ENCODE results near the gene CFAP251. TPM values are rescaled to one million over a fixed set of nuclear protein-coding genes. Genes with fewer than 3 reads are reported as not detected.

The CFAP251 gene
- total and polyA plus RNA-seq, 2 donors (not counting 1 experiment from before 2014, with no cell fraction given): 2.7 to 7.9 TPM

DNA sequence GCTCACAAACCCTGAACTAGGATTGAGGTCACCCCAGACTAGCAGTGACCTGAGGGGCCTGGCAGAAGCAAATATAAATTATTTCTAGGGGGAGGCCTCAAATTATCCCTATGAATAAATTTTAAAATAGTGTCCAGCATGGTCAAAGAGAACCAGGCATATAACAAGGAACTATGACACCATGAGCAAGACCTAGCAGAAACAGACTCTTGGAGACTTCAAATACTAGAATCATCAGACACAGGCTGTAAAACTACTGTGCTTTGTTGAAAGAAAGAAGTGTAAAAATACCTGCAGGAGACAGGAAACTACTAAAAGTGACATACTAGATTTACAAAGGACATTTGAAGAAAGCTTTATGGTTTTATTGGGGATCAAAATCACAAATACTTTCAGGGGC lies 100.1 kb downstream of the CFAP251 start:
- H3K4me2 ChIP-seq (ENCODE audit: extremely low read depth, insufficient read depth, low read length): no peak overlapping the region
- no peaks in the 10 kb centered on the region for H4K20me1 ChIP-seq (ENCODE audit: control insufficient read depth, extremely low read depth, insufficient read depth, low read length)
- H3K36me3 ChIP-seq (ENCODE audit: control insufficient read depth, insufficient read depth, low read length): no peaks in the 10 kb centered on the region
- H3K27ac ChIP-seq (ENCODE audit: insufficient read depth, low read length): no peak overlapping the region
- no peak overlapping the region for H2AFZ ChIP-seq (ENCODE audit: low read length)
- no peaks in the 10 kb centered on the region for H3K27me3 ChIP-seq (ENCODE audit: control insufficient read depth, insufficient read depth, low read length)
- no peak overlapping the region for H3K9ac ChIP-seq (ENCODE audit: insufficient read depth, low read length)
- no peaks in the 10 kb centered on the region for H3K9me3 ChIP-seq (ENCODE audit: control insufficient read depth, insufficient read depth, low read depth, low read length)
- peaks cover 3% of the 10 kb centered on the region for H3K79me2 ChIP-seq (ENCODE audit: control insufficient read depth, insufficient read depth, low read length)
- no peak for DNase-seq (ENCODE audit: low read depth in 2 of 2)
- peaks cover 5% of the 10 kb centered on the region for H3K4me1 ChIP-seq (ENCODE audit: control insufficient read depth, extremely low read depth, insufficient read depth, low read length)
- no peak overlapping the region for H3K4me3 ChIP-seq (replicated peaks in 1 of 4; ENCODE audit: control extremely low read depth in 1 of 4, insufficient read depth in 1 of 4, low read depth in 3 of 4, low read length in 4 of 4)
- TF ChIP-seq EZH2 (IDR thresholded peaks at IDR 0.05; ENCODE audit: low read length, missing control alignments): no peak
- TF ChIP-seq, protein P1, sequence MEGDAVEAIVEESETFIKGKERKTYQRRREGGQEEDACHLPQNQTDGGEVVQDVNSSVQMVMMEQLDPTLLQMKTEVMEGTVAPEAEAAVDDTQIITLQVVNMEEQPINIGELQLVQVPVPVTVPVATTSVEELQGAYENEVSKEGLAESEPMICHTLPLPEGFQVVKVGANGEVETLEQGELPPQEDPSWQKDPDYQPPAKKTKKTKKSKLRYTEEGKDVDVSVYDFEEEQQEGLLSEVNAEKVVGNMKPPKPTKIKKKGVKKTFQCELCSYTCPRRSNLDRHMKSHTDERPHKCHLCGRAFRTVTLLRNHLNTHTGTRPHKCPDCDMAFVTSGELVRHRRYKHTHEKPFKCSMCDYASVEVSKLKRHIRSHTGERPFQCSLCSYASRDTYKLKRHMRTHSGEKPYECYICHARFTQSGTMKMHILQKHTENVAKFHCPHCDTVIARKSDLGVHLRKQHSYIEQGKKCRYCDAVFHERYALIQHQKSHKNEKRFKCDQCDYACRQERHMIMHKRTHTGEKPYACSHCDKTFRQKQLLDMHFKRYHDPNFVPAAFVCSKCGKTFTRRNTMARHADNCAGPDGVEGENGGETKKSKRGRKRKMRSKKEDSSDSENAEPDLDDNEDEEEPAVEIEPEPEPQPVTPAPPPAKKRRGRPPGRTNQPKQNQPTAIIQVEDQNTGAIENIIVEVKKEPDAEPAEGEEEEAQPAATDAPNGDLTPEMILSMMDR (conservative IDR thresholded peaks at IDR 0.05 in 1 of 2, IDR thresholded peaks at IDR 0.05 in 1 of 2; ENCODE audit: low read depth in 1 of 2, low read length in 2 of 2): no peak

DNA sequence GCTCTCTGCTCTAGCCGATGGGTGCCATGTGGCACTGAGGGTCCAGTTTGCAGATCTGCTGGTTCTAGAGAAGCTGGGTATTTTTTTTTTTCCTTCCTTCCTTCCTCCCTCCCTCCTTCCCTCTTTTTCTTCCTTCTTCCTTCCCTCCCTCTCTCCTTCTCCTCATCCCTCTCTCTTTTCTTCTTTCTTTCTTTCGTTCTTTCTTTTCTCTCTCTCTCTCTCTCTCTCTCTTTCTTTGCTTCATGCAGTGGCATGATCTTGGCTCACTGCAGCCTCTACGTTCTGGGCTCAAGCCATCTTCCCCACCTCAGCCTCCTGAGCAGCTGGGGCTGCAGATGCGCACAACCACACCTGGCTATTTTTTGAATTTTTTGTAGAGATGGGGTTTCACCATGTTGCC lies 100.5 kb downstream of the CFAP251 start:
- Histone ChIP-seq H4K20me1 (ENCODE audit: control insufficient read depth, extremely low read depth, insufficient read depth, low read length) (no peaks in the 10 kb centered on the region), H3K4me3 (replicated peaks in 1 of 4; ENCODE audit: control extremely low read depth in 1 of 4, insufficient read depth in 1 of 4, low read depth in 3 of 4, low read length in 4 of 4) (no peak overlapping the region), H2AFZ (ENCODE audit: low read length) (no peak overlapping the region), H3K36me3 (ENCODE audit: control insufficient read depth, insufficient read depth, low read length) (no peaks in the 10 kb centered on the region), H3K27me3 (ENCODE audit: control insufficient read depth, insufficient read depth, low read length) (no peaks in the 10 kb centered on the region), H3K4me1 (ENCODE audit: control insufficient read depth, extremely low read depth, insufficient read depth, low read length) (peaks cover 8% of the 10 kb centered on the region), H3K27ac (ENCODE audit: insufficient read depth, low read length) (no peak overlapping the region), H3K79me2 (ENCODE audit: control insufficient read depth, insufficient read depth, low read length) (peaks cover 4% of the 10 kb centered on the region), H3K4me2 (ENCODE audit: extremely low read depth, insufficient read depth, low read length) (no peak overlapping the region), H3K9ac (ENCODE audit: insufficient read depth, low read length) (no peak overlapping the region), H3K9me3 (ENCODE audit: control insufficient read depth, insufficient read depth, low read depth, low read length) (no peaks in the 10 kb centered on the region)
- no peak for DNase-seq (ENCODE audit: low read depth in 2 of 2)
- TF ChIP-seq, protein P1 (conservative IDR thresholded peaks at IDR 0.05 in 1 of 2, IDR thresholded peaks at IDR 0.05 in 1 of 2; ENCODE audit: low read depth in 1 of 2, low read length in 2 of 2): no peak
- no peak for TF ChIP-seq EZH2 (IDR thresholded peaks at IDR 0.05; ENCODE audit: low read length, missing control alignments)

DNA sequence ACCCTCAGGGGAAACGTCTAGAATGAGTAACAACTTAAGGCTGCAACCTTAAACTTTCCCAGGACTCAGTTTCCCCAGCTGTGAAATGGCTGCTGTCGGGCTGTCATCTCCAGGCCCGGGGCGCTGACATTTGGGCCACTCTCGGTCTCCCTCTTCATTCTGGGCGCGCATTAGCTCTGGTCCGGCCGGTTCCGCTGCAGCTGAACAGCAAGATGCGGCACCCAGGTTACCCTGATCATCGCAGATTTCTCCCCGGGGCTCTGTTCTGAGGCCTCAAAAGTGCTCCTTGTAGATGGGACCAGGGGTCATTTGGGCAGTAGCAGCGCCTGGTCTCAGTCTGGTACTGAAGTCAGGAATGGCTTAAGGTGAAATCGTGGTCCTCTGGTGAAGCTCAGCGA lies 102.4 kb downstream of the CFAP251 start:
- no peak for DNase-seq (ENCODE audit: low read depth in 2 of 2)
- Histone ChIP-seq H4K20me1 (ENCODE audit: control insufficient read depth, extremely low read depth, insufficient read depth, low read length) (no peaks in the 10 kb centered on the region), H3K9me3 (ENCODE audit: control insufficient read depth, insufficient read depth, low read depth, low read length) (no peaks in the 10 kb centered on the region), H3K4me3 (replicated peaks in 1 of 4; ENCODE audit: control extremely low read depth in 1 of 4, insufficient read depth in 1 of 4, low read depth in 3 of 4, low read length in 4 of 4) (peak overlapping the region; percentile 54 to 69 (median 62)), H3K4me1 (ENCODE audit: control insufficient read depth, extremely low read depth, insufficient read depth, low read length) (peaks cover 11% of the 10 kb centered on the region), H3K4me2 (ENCODE audit: extremely low read depth, insufficient read depth, low read length) (peak overlapping the region; percentile 90), H2AFZ (ENCODE audit: low read length) (peak overlapping the region; percentile 73), H3K9ac (ENCODE audit: insufficient read depth, low read length) (no peak overlapping the region), H3K79me2 (ENCODE audit: control insufficient read depth, insufficient read depth, low read length) (peaks cover 11% of the 10 kb centered on the region), H3K27me3 (ENCODE audit: control insufficient read depth, insufficient read depth, low read length) (no peaks in the 10 kb centered on the region), H3K36me3 (ENCODE audit: control insufficient read depth, insufficient read depth, low read length) (no peaks in the 10 kb centered on the region), H3K27ac (ENCODE audit: insufficient read depth, low read length) (no peak overlapping the region)
- TF ChIP-seq, protein P1 (conservative IDR thresholded peaks at IDR 0.05 in 1 of 2, IDR thresholded peaks at IDR 0.05 in 1 of 2; ENCODE audit: low read depth in 1 of 2, low read length in 2 of 2): no peak
- TF ChIP-seq EZH2 (IDR thresholded peaks at IDR 0.05; ENCODE audit: low read length, missing control alignments): no peak
